GM12878 (cell line): ENCODE results near the gene MS4A6E. TPM values are rescaled to one million over a fixed set of nuclear protein-coding genes. Genes with fewer than 3 reads are reported as not detected.

ENCODE experiments used
- ATAC-seq: fragments of 200-7000 bp; cut with Tn5 transposase; 3 replicates; pipeline ENCODE4 v1.9.1; 2020; ENCODE audit warnings: mild to moderate bottlenecking, moderate library complexity
- BruUV-seq: library from RNA; stranded (reverse); fragments of 400-500 nt; replicated peaks from 2 replicates; lab custom pipeline; 2021; lab: Mats Ljungman, UMichigan
- CTCF ChIA-PET: fragments of 300-600 bp; sonication (Branson Sonifier 250); formaldehyde crosslinking; extraction: SDS; loops from one replicate; lab custom pipeline; 2021; ENCODE audit warnings: inconsistent platforms; lab: Yijun Ruan, JAX
- POLR2A ChIA-PET: fragments of 350-600 bp; formaldehyde crosslinking; extraction: SDS; loops from one replicate; lab custom pipeline; 2021; ENCODE audit warnings: inconsistent platforms; lab: Charles Lee
- RAD21 ChIA-PET: fragments of 300-600 bp; sonication (Branson Sonifier 250); formaldehyde crosslinking; loops from one replicate; lab custom pipeline; 2023; ENCODE audit warnings: antibody characterized with exemption; ENCODE audit not compliant: unreplicated experiment; lab: Charles Lee
- SMC1A ChIA-PET: fragments of 300-600 bp; sonication (Branson Sonifier 250); formaldehyde crosslinking; loops from one replicate; lab custom pipeline; 2023; ENCODE audit not compliant: unreplicated experiment, uncharacterized antibody; lab: Charles Lee
- DNase-seq: peaks from one replicate; pipeline ENCODE4 v3.0.0-alpha.2; 2011; ENCODE audit warnings: low read depth, low spot score
- FAIRE-seq: peaks from 3 replicates; lab custom pipeline; 2011; peaks lifted over from hg19 to GRCh38; lab: Jason Lieb, UNC
- H2AFZ ChIP-seq: 2 replicates; pipeline ENCODE4 v1.6.0; 2011; ENCODE audit warnings: low read depth, low read length, control low read depth; ENCODE audit not compliant: control insufficient read depth
- H3K27ac ChIP-seq: 2 replicates; pipeline ENCODE4 v1.5.1; 2011; ENCODE audit warnings: control low read depth; ENCODE audit not compliant: control insufficient read depth, insufficient read depth
- H3K27me3 ChIP-seq, 2 experiments: replicated peaks in 1 of 2; 2 replicates each; pipeline versions ENCODE4 v1.6.0 to v1.6.1; 2011; ENCODE audit warnings: low read length in 1 of 2; ENCODE audit not compliant: control insufficient read depth in 2 of 2, insufficient read depth in 2 of 2
- H3K36me3 ChIP-seq, 2 experiments: 2 replicates each; pipeline ENCODE4 v1.5.1; 2011; ENCODE audit warnings: low read length in 1 of 2; ENCODE audit not compliant: control insufficient read depth in 2 of 2, insufficient read depth in 2 of 2
- H3K4me1 ChIP-seq: 2 replicates; pipeline ENCODE4 v1.6.1; 2011; ENCODE audit warnings: mild to moderate bottlenecking, low read length, moderate library complexity, mixed read lengths; ENCODE audit not compliant: control insufficient read depth, insufficient read depth
- H3K4me2 ChIP-seq: 2 replicates; pipeline ENCODE4 v1.6.0; 2011; ENCODE audit warnings: control low read depth; ENCODE audit not compliant: control insufficient read depth, insufficient read depth
- H3K4me3 ChIP-seq: fragments of 200-600 bp; sonication (generic); 2 replicates; pipeline ENCODE4 v1.5.1; 2016
- H3K79me2 ChIP-seq: 2 replicates; pipeline ENCODE4 v1.6.0; 2011; ENCODE audit warnings: low read length; ENCODE audit not compliant: control insufficient read depth, insufficient read depth
- H3K9ac ChIP-seq: 2 replicates; pipeline ENCODE4 v1.8.0; 2011; ENCODE audit warnings: low read length, control low read depth, mixed read lengths; ENCODE audit not compliant: control insufficient read depth, insufficient read depth
- H3K9me3 ChIP-seq: replicated peaks from 3 replicates; pipeline ENCODE4 v1.5.1; 2011; ENCODE audit warnings: mild to moderate bottlenecking, low read length; ENCODE audit not compliant: control insufficient read depth, insufficient read depth
- H4K20me1 ChIP-seq: 2 replicates; pipeline ENCODE4 v1.6.0; 2011; ENCODE audit not compliant: control insufficient read depth, insufficient read depth
- ASH2L ChIP-seq: fragments of 300-600, 200-600 bp; sonication (generic); IDR thresholded peaks from 2 replicates; pipeline ENCODE4 v1.6.1; 2017; ENCODE audit warnings: low read depth, mild to moderate bottlenecking, borderline replicate concordance
- BACH1 ChIP-seq: fragments of 450-650 bp; IDR thresholded peaks from 2 replicates; pipeline ENCODE4 v1.6.1; 2017; ENCODE audit warnings: mild to moderate bottlenecking, borderline replicate concordance
- BCL3 ChIP-seq: IDR thresholded peaks from 2 replicates; pipeline ENCODE4 v1.6.1; 2011; ENCODE audit warnings: borderline replicate concordance, low read depth, mild to moderate bottlenecking, moderate library complexity, low read length; ENCODE audit not compliant: insufficient read depth, poor library complexity, severe bottlenecking
- CEBPZ ChIP-seq: fragments of 150-350 bp; IDR thresholded peaks from 2 replicates; pipeline ENCODE4 v1.6.1; 2016; ENCODE audit warnings: low read depth, low read length
- CREB1 ChIP-seq: IDR thresholded peaks from 2 replicates; pipeline ENCODE4 v1.6.1; 2012; ENCODE audit warnings: low read depth, mild to moderate bottlenecking, inconsistent platforms
- DPF2 ChIP-seq: fragments of 450-650 bp; IDR thresholded peaks from 2 replicates; pipeline ENCODE4 v1.6.1; 2017; ENCODE audit warnings: mild to moderate bottlenecking
- FOS ChIP-seq: IDR thresholded peaks from 3 replicates; pipeline ENCODE4 v1.6.1; 2011; ENCODE audit warnings: borderline replicate concordance; ENCODE audit not compliant: insufficient read length; ENCODE audit errors: extremely low read depth
- IKZF2 ChIP-seq, 2 experiments: fragments of 450-650 bp; IDR thresholded peaks; 2 replicates each; pipeline ENCODE4 v1.6.1; 2017; ENCODE audit warnings: mild to moderate bottlenecking in 2 of 2, moderate library complexity in 2 of 2
- MXI1 ChIP-seq: fragments of 150-350 bp; IDR thresholded peaks from 2 replicates; pipeline ENCODE4 v1.6.1; 2011; ENCODE audit warnings: low read depth, mild to moderate bottlenecking, inconsistent platforms, low read length, improper control_type of control experiment
- PAX5 ChIP-seq: IDR thresholded peaks from 2 replicates; pipeline ENCODE4 v1.6.1; 2011; ENCODE audit warnings: low read depth, low read length, borderline replicate concordance
- PAX8 ChIP-seq: fragments of 450-650 bp; IDR thresholded peaks from 2 replicates; pipeline ENCODE4 v1.6.1; 2017; ENCODE audit warnings: mild to moderate bottlenecking, moderate library complexity
- RAD21 ChIP-seq: IDR thresholded peaks from 2 replicates; pipeline ENCODE4 v1.6.1; 2011; ENCODE audit warnings: mild to moderate bottlenecking, low read depth, low read length, moderate library complexity; ENCODE audit not compliant: insufficient read depth
- RCOR1 ChIP-seq: conservative IDR thresholded peaks from 2 replicates; pipeline ENCODE4 v1.6.1; 2012; ENCODE audit warnings: low read depth, low read length, improper control_type of control experiment
- RUNX3 ChIP-seq: IDR thresholded peaks from 2 replicates; pipeline ENCODE4 v1.6.1; 2012; ENCODE audit warnings: low read length, inconsistent platforms
- SPI1 ChIP-seq: IDR thresholded peaks from 2 replicates; pipeline ENCODE4 v1.6.1; 2011; ENCODE audit warnings: low read depth, mild to moderate bottlenecking, low read length, moderate library complexity, borderline replicate concordance; ENCODE audit not compliant: insufficient read depth
- SREBF1 ChIP-seq: IDR thresholded peaks from 2 replicates; pipeline ENCODE4 v1.6.1; 2012; ENCODE audit warnings: mild to moderate bottlenecking, low read length
- USF1 ChIP-seq: IDR thresholded peaks from 2 replicates; pipeline ENCODE4 v1.6.1; 2011; ENCODE audit warnings: borderline replicate concordance, low read depth, mild to moderate bottlenecking, moderate library complexity, mixed read lengths, low read length; ENCODE audit not compliant: insufficient read depth; ENCODE audit errors: extremely low read length
- WGBS: methylation state at CpG from one replicate; pipeline ENCODE4 v1.1.6; 2016; ENCODE audit warnings: low lambda C conversion rate; ENCODE audit not compliant: insufficient replicate concordance, insufficient coverage; ENCODE audit errors: missing lambda C conversion rate; 5-methylcytosine and 5-hydroxymethylcytosine counted together
- in situ Hi-C: fragments of 300-500 bp; cut with MboI; formaldehyde crosslinking; loops from 9 replicates; pipeline ENCODE4 v1.14.3; 2018; ENCODE audit warnings: mixed read lengths
- intact Hi-C: fragments of 100-400 bp; cut with micrococcal nuclease; formaldehyde crosslinking; loops from one replicate; pipeline ENCODE4 v1.14.2; 2022; ENCODE audit not compliant: unreplicated experiment
- polyA plus RNA-seq, 11 experiments: library from polyadenylated mRNA; depleted of rRNA in 4 of 11; unstranded in 6 of 11; stranded (reverse) in 5 of 11; fragments of >200 nt; fragmentation: Nextera tagmentation in 4 of 11; fragmentation: Illumina TruSeq in 1 of 11; extraction: Ambion mirVana in 4 of 11; extraction: Trizol in 1 of 11; gene quantifications; 1 replicate in 1 of 11; 2 replicates in 10 of 11; pipeline versions ENCODE4 v1.2.1 to v1.2.3, GENCODE V29; 2011 to 2016; ENCODE audit warnings: inconsistent platforms in 2 of 11, missing spikeins in 2 of 11, low read depth in 1 of 11
- total RNA-seq, 4 experiments: library from RNA; depleted of rRNA in 3 of 4; stranded (reverse); fragments of >200 nt in 3 of 4; fragmentation: Illumina TruSeq in 1 of 4; extraction: Trizol in 1 of 4; gene quantifications; 2 replicates each; pipeline versions ENCODE4 v1.2.1 to v1.2.3, GENCODE V29; 2013 to 2021

Gene MS4A6E
- total and polyA plus RNA-seq, 10 of the 15 experiments (the other 5 are each of a cell fraction or from before 2014, with no cell fraction given), result 0.14 to 0.86 (median 0.47) TPM; not detected in 5

DNA sequence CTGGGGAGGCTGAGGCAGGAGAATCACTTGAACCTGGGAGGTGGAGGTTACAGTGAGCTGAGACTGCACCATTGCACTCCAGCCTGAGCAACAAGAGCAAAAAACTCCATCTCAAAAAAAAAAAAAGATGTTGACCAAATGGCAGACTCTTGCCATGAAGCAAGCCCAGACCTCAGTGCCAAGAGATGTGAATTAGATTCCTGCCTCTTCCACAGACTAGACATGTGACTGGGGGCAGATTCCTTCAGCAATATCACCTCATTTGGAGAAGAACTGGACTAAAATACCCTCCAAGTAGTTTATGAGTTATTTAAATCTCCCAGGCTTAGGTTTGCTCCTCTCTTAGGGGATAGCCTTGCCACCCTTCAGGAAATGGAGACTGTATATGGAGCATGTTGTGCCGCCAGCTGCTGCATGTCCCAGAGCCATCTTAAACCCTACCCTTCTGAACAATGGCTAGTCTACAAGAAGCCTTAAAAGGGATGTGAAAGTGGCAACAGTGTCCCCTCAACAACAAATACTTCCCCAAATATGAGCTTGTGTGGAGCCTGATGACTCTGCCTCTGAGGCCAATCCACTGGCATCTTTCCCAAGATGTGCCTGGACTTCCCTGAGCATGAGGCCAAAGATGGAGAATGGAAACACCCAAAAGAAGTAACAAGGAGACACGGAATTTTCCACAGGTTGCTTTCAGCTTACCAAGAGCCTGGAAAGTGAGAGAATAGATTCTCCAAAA is 50.5 kb downstream of the MS4A6E start:
- no peaks in the 10 kb centered on the region for H3K36me3 ChIP-seq
- H3K4me1 ChIP-seq, result peaks cover 17% of the 10 kb centered on the region
- ChIA-PET SMC1A (interaction anchor here (0.6 to 9.5 kb wide), 11 partner anchors 9 to 1216 kb away, joined by 3 to 124 read pairs (median 4); partner anchors contain the start of genes MS4A1 and MS4A14), POLR2A (interaction anchor here (0.6 to 2.6 kb wide), 8 partner anchors 9 to 99 kb away, joined by 3 to 18 read pairs (median 6); partner anchors contain the start of gene MS4A1), CTCF (interaction anchor here (0.9 to 2.1 kb wide), 9 partner anchors 9 to 82 kb away, joined by 3 to 13 read pairs (median 4); partner anchors contain the start of gene MS4A1), RAD21 (interaction anchor here (0.9 to 4.6 kb wide), 7 partner anchors 10 to 385 kb away, joined by 3 to 53 read pairs (median 5); partner anchors contain the start of gene MS4A1)
- H2AFZ ChIP-seq, result peak overlapping the region; percentile 51
- no peaks in the 10 kb centered on the region for H4K20me1 ChIP-seq
- in situ Hi-C loops, result no loop called here
- peaks cover 4% of the 10 kb centered on the region for H3K79me2 ChIP-seq
- H3K4me3 ChIP-seq, result 0 out of 2 replicates have a peak overlapping the region, but pooled peaks have one; percentile 3
- H3K27ac ChIP-seq, result peak overlapping the region; percentile 79
- peak overlapping the region; percentile 6 for H3K9ac ChIP-seq
- peak overlapping the region; percentile 89 for H3K4me2 ChIP-seq
- FAIRE-seq, result peak; percentile 74
- H3K27me3 ChIP-seq, result no peaks in the 10 kb centered on the region
- H3K9me3 ChIP-seq, result peaks cover 2% of the 10 kb centered on the region; the same call in 2 of the 3 replicates
- WGBS, result 22% methylated on average over 2 of the region's 2 CpGs
- peak; percentile 87 for ATAC-seq
- peak; percentile 85 for DNase-seq
- TSS peak; percentile 93 for BruUV-seq
- intact Hi-C loops, result loop anchor here (1.0 kb wide), 1 partner anchor 78 kb away; the partner anchor contains the start of gene MS4A1
- no peak for TF ChIP-seq RUNX3
- no peak for TF ChIP-seq PAX5
- TF ChIP-seq DPF2, result peak; percentile 53; the same call in 1 of the 2 replicates
- TF ChIP-seq CEBPZ, result no peak
- TF ChIP-seq FOS, result no peak
- no peak for TF ChIP-seq USF1
- no peak; the same call in 1 of the 2 replicates for TF ChIP-seq BACH1
- no peak for TF ChIP-seq PAX8
- TF ChIP-seq BCL3, result no peak
- no peak for TF ChIP-seq MXI1
- TF ChIP-seq ASH2L, result no peak
- peak; percentile 56 to 78; a peak in 3 of 4 replicates for TF ChIP-seq IKZF2 (IDR thresholded peaks at IDR 0.05)
- 0 out of 2 replicates have a peak, but pooled peaks have one; percentile 10 for TF ChIP-seq RCOR1
- TF ChIP-seq SREBF1, result no peak
- TF ChIP-seq RAD21, result no peak
- peak; percentile 90 for TF ChIP-seq SPI1
- TF ChIP-seq CREB1, result peak; percentile 68; the same call in 1 of the 2 replicates
